ENCODE data around the gene ACKR3. TPM values are rescaled to one million over a fixed set of nuclear protein-coding genes. Genes with fewer than 3 reads are reported as not detected.

The ACKR3 gene
- total RNA-seq, 1 experiment from 2014 or later = 19.6 TPM

DNA sequence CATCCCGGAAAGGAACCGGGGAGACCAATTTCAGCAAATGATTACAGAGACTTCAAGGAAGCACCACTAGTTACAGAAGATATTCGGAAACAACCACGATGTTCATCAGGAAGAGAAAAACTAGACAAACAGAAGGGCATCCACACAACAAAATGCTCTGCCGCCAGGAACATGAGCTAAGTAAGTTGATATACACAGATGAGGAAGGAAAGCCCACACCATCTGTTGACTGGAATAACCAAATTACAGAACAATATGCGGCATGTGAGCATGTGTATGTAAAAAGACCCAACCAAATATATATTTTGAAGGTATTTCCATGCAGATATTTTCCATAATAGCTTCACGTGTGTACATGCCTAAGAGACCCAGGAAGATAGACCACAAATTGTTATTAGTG, 47.0 kb downstream of the ACKR3 start:
- POLR2A ChIA-PET (ENCODE audit: unreplicated experiment) = interaction anchor here (0.6 kb wide), 2 partner anchors 43 to 188 kb away, joined by 3 to 4 read pairs; no protein-coding TSS in a partner anchor
- TF ChIP-seq EZH2 (IDR thresholded peaks at IDR 0.05; ENCODE audit: low read depth) = no peak
- TF ChIP-seq, protein P1, sequence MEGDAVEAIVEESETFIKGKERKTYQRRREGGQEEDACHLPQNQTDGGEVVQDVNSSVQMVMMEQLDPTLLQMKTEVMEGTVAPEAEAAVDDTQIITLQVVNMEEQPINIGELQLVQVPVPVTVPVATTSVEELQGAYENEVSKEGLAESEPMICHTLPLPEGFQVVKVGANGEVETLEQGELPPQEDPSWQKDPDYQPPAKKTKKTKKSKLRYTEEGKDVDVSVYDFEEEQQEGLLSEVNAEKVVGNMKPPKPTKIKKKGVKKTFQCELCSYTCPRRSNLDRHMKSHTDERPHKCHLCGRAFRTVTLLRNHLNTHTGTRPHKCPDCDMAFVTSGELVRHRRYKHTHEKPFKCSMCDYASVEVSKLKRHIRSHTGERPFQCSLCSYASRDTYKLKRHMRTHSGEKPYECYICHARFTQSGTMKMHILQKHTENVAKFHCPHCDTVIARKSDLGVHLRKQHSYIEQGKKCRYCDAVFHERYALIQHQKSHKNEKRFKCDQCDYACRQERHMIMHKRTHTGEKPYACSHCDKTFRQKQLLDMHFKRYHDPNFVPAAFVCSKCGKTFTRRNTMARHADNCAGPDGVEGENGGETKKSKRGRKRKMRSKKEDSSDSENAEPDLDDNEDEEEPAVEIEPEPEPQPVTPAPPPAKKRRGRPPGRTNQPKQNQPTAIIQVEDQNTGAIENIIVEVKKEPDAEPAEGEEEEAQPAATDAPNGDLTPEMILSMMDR (conservative IDR thresholded peaks at IDR 0.05) = no peak
- H3K79me2 ChIP-seq (ENCODE audit: low read depth) = no peaks in the 10 kb centered on the region
- DNase-seq = no peak
- no peaks in the 10 kb centered on the region for H4K20me1 ChIP-seq (ENCODE audit: insufficient read depth)
- no peaks in the 10 kb centered on the region for H3K4me1 ChIP-seq (replicated peaks; ENCODE audit: insufficient read depth)
- H3K36me3 ChIP-seq (ENCODE audit: low read depth) = no peaks in the 10 kb centered on the region
- H3F3A ChIP-seq (ENCODE audit: insufficient read depth, low read depth) = no peaks in the 10 kb centered on the region
- H3K4me2 ChIP-seq = no peak overlapping the region
- no peaks in the 10 kb centered on the region for H3K9me2 ChIP-seq (ENCODE audit: insufficient read depth)
- no TSS peak for BruUV-seq (replicated peaks)
- intact Hi-C loops (cut with micrococcal nuclease; ENCODE audit: unreplicated experiment) = no loop called here
- H3K27ac ChIP-seq = no peak overlapping the region
- H3K9me3 ChIP-seq (ENCODE audit: insufficient read depth, low read depth) = no peaks in the 10 kb centered on the region
- no peak overlapping the region for H3K4me3 ChIP-seq
- CTCF ChIA-PET = no interaction called here
- H3K27me3 ChIP-seq (ENCODE audit: insufficient read depth, low read depth) = peaks cover 91% of the 10 kb centered on the region
- no peak overlapping the region for H2AFZ ChIP-seq

DNA sequence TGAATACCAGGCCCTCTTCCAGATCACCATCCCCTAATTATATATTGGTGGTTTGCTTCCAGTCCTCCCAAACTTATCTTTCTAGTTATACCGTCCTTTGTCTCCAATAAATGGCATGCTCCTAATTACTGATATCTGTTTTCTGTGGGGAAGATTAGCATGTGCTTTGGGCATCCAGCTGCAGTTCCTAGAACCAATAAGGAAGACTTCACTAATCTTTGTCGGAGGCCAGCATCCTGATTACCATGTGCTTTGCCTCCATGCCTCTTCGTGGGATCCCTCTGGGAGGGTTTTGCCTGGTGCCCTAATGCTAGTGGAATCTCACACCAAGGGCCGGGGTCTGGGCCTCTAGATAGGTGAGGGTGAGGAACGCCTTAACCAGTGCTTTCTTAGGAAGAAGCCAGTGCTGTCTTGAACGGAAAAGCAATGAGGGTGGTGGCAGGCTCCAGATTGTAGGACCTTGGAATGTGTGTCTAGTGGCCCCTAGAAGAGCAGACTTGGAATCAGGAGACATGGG, 47.7 kb downstream of the ACKR3 start:
- no peak overlapping the region for H3K4me3 ChIP-seq
- no TSS peak for BruUV-seq (replicated peaks)
- ChIA-PET POLR2A (ENCODE audit: unreplicated experiment) (interaction anchor here (0.6 kb wide), 1 partner anchor 187 kb away, joined by 3 read pairs; no protein-coding TSS in a partner anchor), CTCF (no interaction called here)
- H3K36me3 ChIP-seq (ENCODE audit: low read depth) = no peaks in the 10 kb centered on the region
- no peak for DNase-seq
- no peak overlapping the region for H3K4me2 ChIP-seq
- intact Hi-C loops (cut with micrococcal nuclease; ENCODE audit: unreplicated experiment) = no loop called here
- H3K27ac ChIP-seq = no peak overlapping the region
- no peaks in the 10 kb centered on the region for H3K9me3 ChIP-seq (ENCODE audit: insufficient read depth, low read depth)
- peaks cover 4% of the 10 kb centered on the region; the same call in 1 of the 2 replicates for H3K4me1 ChIP-seq (replicated peaks; ENCODE audit: insufficient read depth)
- peaks cover 95% of the 10 kb centered on the region for H3K27me3 ChIP-seq (ENCODE audit: insufficient read depth, low read depth)
- no peak overlapping the region for H2AFZ ChIP-seq
- no peaks in the 10 kb centered on the region for H3F3A ChIP-seq (ENCODE audit: insufficient read depth, low read depth)
- H4K20me1 ChIP-seq (ENCODE audit: insufficient read depth) = no peaks in the 10 kb centered on the region
- no peaks in the 10 kb centered on the region for H3K9me2 ChIP-seq (ENCODE audit: insufficient read depth)
- H3K79me2 ChIP-seq (ENCODE audit: low read depth) = no peaks in the 10 kb centered on the region
- TF ChIP-seq, protein P1 (conservative IDR thresholded peaks at IDR 0.05) = no peak
- TF ChIP-seq EZH2 (IDR thresholded peaks at IDR 0.05; ENCODE audit: low read depth) = no peak

DNA sequence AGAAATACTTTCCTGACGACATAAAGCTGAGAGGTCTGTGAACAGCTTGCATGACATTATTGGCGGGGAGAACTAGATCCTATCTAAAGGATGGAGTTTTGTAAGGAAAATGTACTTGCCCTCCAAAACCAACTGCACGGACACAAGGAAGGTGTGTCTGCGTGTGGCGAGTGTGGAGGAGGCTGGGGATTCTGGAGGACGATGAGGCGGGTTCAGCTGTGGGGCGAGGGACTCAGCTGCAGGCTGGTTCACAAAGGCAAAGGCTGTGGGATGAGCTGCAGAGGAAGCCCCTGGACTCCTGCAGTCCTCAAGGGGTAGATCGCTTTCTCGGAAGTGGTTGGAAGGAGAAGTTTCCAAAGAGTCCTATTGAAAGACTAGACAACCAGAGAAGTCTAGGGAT, 48.2 kb downstream of the ACKR3 start:
- BruUV-seq (replicated peaks) = no TSS peak
- Histone ChIP-seq H3K27me3 (ENCODE audit: insufficient read depth, low read depth) (peaks cover 96% of the 10 kb centered on the region), H3K9me3 (ENCODE audit: insufficient read depth, low read depth) (no peaks in the 10 kb centered on the region), H3K4me3 (no peak overlapping the region), H3K27ac (no peak overlapping the region), H3K9me2 (ENCODE audit: insufficient read depth) (no peaks in the 10 kb centered on the region), H2AFZ (no peak overlapping the region), H3F3A (ENCODE audit: insufficient read depth, low read depth) (no peaks in the 10 kb centered on the region), H4K20me1 (ENCODE audit: insufficient read depth) (no peaks in the 10 kb centered on the region), H3K79me2 (ENCODE audit: low read depth) (no peaks in the 10 kb centered on the region), H3K4me1 (replicated peaks; ENCODE audit: insufficient read depth) (peaks cover 4% of the 10 kb centered on the region; the same call in 1 of the 2 replicates), H3K36me3 (ENCODE audit: low read depth) (no peaks in the 10 kb centered on the region), H3K4me2 (no peak overlapping the region)
- ChIA-PET POLR2A (ENCODE audit: unreplicated experiment) (no interaction called here), CTCF (no interaction called here)
- no peak for DNase-seq
- intact Hi-C loops (cut with micrococcal nuclease; ENCODE audit: unreplicated experiment) = no loop called here
- TF ChIP-seq EZH2 (IDR thresholded peaks at IDR 0.05; ENCODE audit: low read depth) = no peak
- TF ChIP-seq, protein P1 (conservative IDR thresholded peaks at IDR 0.05) = no peak
